ENCODE results near the gene PSKH1. TPM values are rescaled to one million over a fixed set of nuclear protein-coding genes. Genes with fewer than 3 reads are reported as not detected.
"Not testable (repeated sequence)": the region's sequence is repeated elsewhere in the genome, so short reads cannot be mapped to it uniquely, and the experiment has no call there.

Gene PSKH1
- total and polyA plus RNA-seq, 4 experiments from 2014 or later: 19.4 to 25.3 (median 23.7) TPM

GRCh38 chr16:67909056-67909742 lies 16.1 kb downstream of the PSKH1 start:
- POLR2A ChIA-PET (ENCODE audit: partially characterized antibody): interaction anchor here (1.1 kb wide), 1 partner anchor 26 kb away, joined by 3 read pairs; no protein-coding TSS in a partner anchor
- H3K9me3 Mint-ChIP-seq: no peaks in the 10 kb centered on the region
- Histone ChIP-seq H3K36me3 (ENCODE audit: insufficient read depth, low read length) (peaks cover 12% of the 10 kb centered on the region), H3K9me3 (ENCODE audit: control insufficient read depth in 1 of 2, low read length in 2 of 2) (no peaks in the 10 kb centered on the region), H3K27me3 (ENCODE audit: insufficient read depth, low read length) (no peaks in the 10 kb centered on the region), H3K27ac (ENCODE audit: low read depth, low read length) (no peak overlapping the region), H3K4me3 (ENCODE audit: low read length in 2 of 2) (no peak overlapping the region), H3K4me1 (ENCODE audit: insufficient read depth, low read length) (no peaks in the 10 kb centered on the region)
- H3K4me1 Mint-ChIP-seq: peaks cover 3 to 22% (median 13%) of the 10 kb centered on the region in 4 donors
- intact Hi-C loops (cut with micrococcal nuclease): no loop called here
- peaks cover 16 to 20% of the 10 kb centered on the region in 2 donors for H3K36me3 Mint-ChIP-seq
- peak overlapping the region in 1 of 8 donors; percentile 41 for H3K4me3 Mint-ChIP-seq
- CTCF ChIA-PET (ENCODE audit: partially characterized antibody): interaction anchor here (1.2 kb wide), 1 partner anchor 25 kb away, joined by 9 read pairs; no protein-coding TSS in a partner anchor
- DNase-seq: no peak
- no peak overlapping the region for H3K27ac Mint-ChIP-seq
- no peaks in the 10 kb centered on the region for H3K27me3 Mint-ChIP-seq

- no peak overlapping the region for H3K4me3 ChIP-seq (ENCODE audit: low read length in 2 of 2)
- Mint-ChIP-seq H3K36me3 (peaks cover 13 to 25% of the 10 kb centered on the region in 2 donors), H3K9me3 (no peaks in the 10 kb centered on the region), H3K27me3 (no peaks in the 10 kb centered on the region), H3K27ac (peak overlapping the region in 1 of 7 donors; percentile 8), H3K4me1 (peaks cover 3 to 26% (median 12%) of the 10 kb centered on the region in 4 donors), H3K4me3 (no peak overlapping the region)
- H3K27me3 ChIP-seq (ENCODE audit: insufficient read depth, low read length): no peaks in the 10 kb centered on the region
- ChIA-PET CTCF (ENCODE audit: partially characterized antibody) (interaction anchor here (1.0 to 2.0 kb wide), 2 partner anchors 27 to 94 kb away, joined by 3 to 10 read pairs; no protein-coding TSS in a partner anchor), POLR2A (ENCODE audit: partially characterized antibody) (interaction anchor here (0.9 to 1.0 kb wide), 2 partner anchors 25 to 27 kb away, joined by 3 to 5 read pairs; partner anchors contain the start of gene PSMB10)
- H3K36me3 ChIP-seq (ENCODE audit: insufficient read depth, low read length): peaks cover 12% of the 10 kb centered on the region
- no peak for DNase-seq
- H3K9me3 ChIP-seq (ENCODE audit: control insufficient read depth in 1 of 2, low read length in 2 of 2): no peaks in the 10 kb centered on the region
- H3K4me1 ChIP-seq (ENCODE audit: insufficient read depth, low read length): no peaks in the 10 kb centered on the region
- intact Hi-C loops (cut with micrococcal nuclease): no loop called here
- H3K27ac ChIP-seq (ENCODE audit: low read depth, low read length): no peak overlapping the region
These were observed 17.1 kb downstream of the PSKH1 start for GRCh38 chr16:67910158-67910557.

DNA sequence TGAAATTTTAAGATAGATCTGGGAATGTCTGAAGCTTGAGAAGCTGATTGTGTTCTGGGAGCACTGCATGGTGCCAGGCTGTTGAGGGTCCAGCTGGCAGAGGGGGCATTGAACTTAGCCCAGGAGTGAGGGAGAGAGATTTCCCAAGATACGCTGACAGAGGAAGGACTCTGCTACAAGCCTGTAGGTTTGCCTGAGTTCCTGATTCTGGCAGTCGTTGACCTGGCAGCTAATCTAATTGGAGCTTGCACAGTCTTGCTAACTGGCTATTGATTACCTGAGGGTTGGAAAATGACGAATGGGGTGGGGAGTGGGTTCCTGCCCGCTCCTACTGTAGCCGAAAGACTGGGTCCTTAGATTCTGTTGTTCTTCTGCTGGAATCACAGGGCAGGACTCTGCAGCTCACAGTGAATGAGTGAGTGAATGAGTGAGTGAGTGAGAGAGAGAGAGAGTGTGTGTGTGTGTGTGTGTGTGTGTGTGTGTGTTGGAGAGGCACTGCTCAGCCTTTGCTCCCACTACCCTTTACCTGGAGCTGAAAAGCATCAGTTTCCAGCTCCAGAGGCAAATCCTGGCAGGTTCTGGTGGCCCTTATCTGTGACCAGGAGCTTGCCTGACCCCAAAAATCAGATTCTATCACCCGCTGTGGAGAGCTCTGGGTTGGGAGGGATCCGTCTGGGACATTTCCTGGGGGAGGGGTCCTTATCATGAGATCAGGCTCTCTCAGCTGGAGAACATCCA lies 21.9 kb downstream of the PSKH1 start:
- no peaks in the 10 kb centered on the region for H3K27me3 Mint-ChIP-seq
- intact Hi-C loops (cut with micrococcal nuclease): no loop called here
- Histone ChIP-seq H3K27me3 (ENCODE audit: insufficient read depth, low read length) (no peaks in the 10 kb centered on the region), H3K27ac (ENCODE audit: low read depth, low read length) (no peak overlapping the region), H3K9me3 (ENCODE audit: control insufficient read depth in 1 of 2, low read length in 2 of 2) (no peaks in the 10 kb centered on the region), H3K4me3 (ENCODE audit: low read length in 2 of 2) (no peak overlapping the region), H3K36me3 (ENCODE audit: insufficient read depth, low read length) (peaks cover 3% of the 10 kb centered on the region), H3K4me1 (ENCODE audit: insufficient read depth, low read length) (peaks cover 8% of the 10 kb centered on the region)
- peaks cover 8 to 42% (median 25%) of the 10 kb centered on the region in 4 donors for H3K4me1 Mint-ChIP-seq
- no peak overlapping the region for H3K4me3 Mint-ChIP-seq
- H3K9me3 Mint-ChIP-seq: no peaks in the 10 kb centered on the region
- DNase-seq: no peak
- POLR2A ChIA-PET (ENCODE audit: partially characterized antibody): interaction anchor here (0.8 kb wide), 1 partner anchor 11 kb away, joined by 3 read pairs; no protein-coding TSS in a partner anchor
- H3K36me3 Mint-ChIP-seq: peaks cover 4 to 44% of the 10 kb centered on the region in 2 donors
- CTCF ChIA-PET (ENCODE audit: partially characterized antibody): interaction anchor here (1.0 to 2.1 kb wide), 4 partner anchors 14 to 99 kb away, joined by 3 to 6 read pairs (median 3); no protein-coding TSS in a partner anchor
- H3K27ac Mint-ChIP-seq: peak overlapping the region in 2 of 7 donors; percentile 59 to 68

- H3K9me3 ChIP-seq (ENCODE audit: control insufficient read depth in 1 of 2, low read length in 2 of 2); H3K36me3 ChIP-seq (ENCODE audit: insufficient read depth, low read length); H3K27me3 Mint-ChIP-seq; H3K4me1 ChIP-seq (ENCODE audit: insufficient read depth, low read length); H3K27me3 ChIP-seq (ENCODE audit: insufficient read depth, low read length); H3K4me3 ChIP-seq (ENCODE audit: low read length in 2 of 2); H3K27ac ChIP-seq (ENCODE audit: low read depth, low read length); DNase-seq; H3K4me3 Mint-ChIP-seq; H3K9me3 Mint-ChIP-seq; intact Hi-C loops (cut with micrococcal nuclease): not testable (repeated sequence)
- ChIA-PET POLR2A (ENCODE audit: partially characterized antibody) (interaction anchor here (0.8 kb wide), 1 partner anchor 12 kb away, joined by 3 read pairs; no protein-coding TSS in a partner anchor), CTCF (ENCODE audit: partially characterized antibody) (interaction anchor here (1.0 to 1.1 kb wide), 2 partner anchors 18 to 32 kb away, joined by 3 read pairs; no protein-coding TSS in a partner anchor)
- Mint-ChIP-seq H3K36me3 (peaks cover 4 to 44% of the 10 kb centered on the region in 2 donors), H3K27ac (peak overlapping the region in 1 of 7 donors; percentile 48), H3K4me1 (peaks cover 8 to 40% (median 24%) of the 10 kb centered on the region in 4 donors)
These were observed 22.4 kb downstream of the PSKH1 start for GRCh38 chr16:67915496-67915769.

GRCh38 chr16:67915831-67916723 lies 23.0 kb downstream of the PSKH1 start:
- H3K4me3 Mint-ChIP-seq: no peak overlapping the region
- Histone ChIP-seq H3K9me3 (ENCODE audit: control insufficient read depth in 1 of 2, low read length in 2 of 2) (no peaks in the 10 kb centered on the region), H3K4me3 (ENCODE audit: low read length in 2 of 2) (no peak overlapping the region), H3K27ac (ENCODE audit: low read depth, low read length) (no peak overlapping the region), H3K4me1 (ENCODE audit: insufficient read depth, low read length) (peaks cover 8% of the 10 kb centered on the region), H3K27me3 (ENCODE audit: insufficient read depth, low read length) (no peaks in the 10 kb centered on the region), H3K36me3 (ENCODE audit: insufficient read depth, low read length) (peaks cover 3% of the 10 kb centered on the region)
- peak overlapping the region in 6 of 7 donors; percentile 17 to 70 (median 42) for H3K27ac Mint-ChIP-seq
- ChIA-PET POLR2A (ENCODE audit: partially characterized antibody) (interaction anchor here (0.8 kb wide), 1 partner anchor 12 kb away, joined by 3 read pairs; no protein-coding TSS in a partner anchor), CTCF (ENCODE audit: partially characterized antibody) (interaction anchor here (0.6 to 1.1 kb wide), 3 partner anchors 8 to 228 kb away, joined by 3 to 4 read pairs (median 3); no protein-coding TSS in a partner anchor)
- intact Hi-C loops (cut with micrococcal nuclease): no loop called here
- no peaks in the 10 kb centered on the region for H3K9me3 Mint-ChIP-seq
- peaks cover 4 to 42% of the 10 kb centered on the region in 2 donors for H3K36me3 Mint-ChIP-seq
- no peak for DNase-seq
- no peaks in the 10 kb centered on the region for H3K27me3 Mint-ChIP-seq
- peaks cover 8 to 36% (median 24%) of the 10 kb centered on the region in 4 donors for H3K4me1 Mint-ChIP-seq

DNA sequence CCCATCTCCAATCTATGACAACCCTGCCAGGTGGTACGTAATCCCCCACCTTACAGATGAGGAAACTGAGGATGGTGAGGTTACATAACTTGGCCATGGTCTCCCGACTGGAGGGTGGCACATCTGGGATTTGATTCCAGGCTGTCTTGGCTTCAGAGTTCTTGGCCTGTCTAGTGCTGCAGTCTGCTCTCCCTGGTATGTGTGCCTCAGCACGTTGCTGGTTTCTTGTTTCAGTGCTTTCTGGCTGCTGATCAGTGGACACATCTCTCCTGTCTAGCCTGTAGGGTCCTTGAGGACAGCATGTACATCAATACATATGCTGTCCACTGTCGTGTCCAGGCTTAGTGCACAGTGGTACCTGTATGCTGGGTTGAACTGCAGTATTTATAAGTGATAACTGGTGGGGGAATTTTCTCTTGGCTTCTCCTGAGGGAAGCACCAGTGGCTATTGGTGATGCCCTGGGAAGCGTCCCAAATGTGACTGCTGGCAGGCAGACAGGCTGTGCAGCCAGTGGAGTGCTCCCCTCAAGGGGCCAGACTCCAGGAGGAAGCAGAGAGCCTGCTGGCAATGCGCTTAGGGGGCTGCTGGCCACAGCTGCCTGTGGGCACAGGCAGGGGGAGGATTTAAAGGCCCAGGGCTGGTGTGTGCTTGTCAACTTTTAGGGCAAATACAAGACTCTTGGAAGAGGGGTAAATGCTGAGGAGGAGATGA lies 24.2 kb downstream of the PSKH1 start:
- Mint-ChIP-seq H3K4me3 (no peak overlapping the region), H3K36me3 (peaks cover 4 to 46% of the 10 kb centered on the region in 2 donors), H3K27ac (peak overlapping the region in 4 of 7 donors; percentile 32 to 70 (median 66)), H3K27me3 (no peaks in the 10 kb centered on the region), H3K4me1 (peaks cover 8 to 38% (median 24%) of the 10 kb centered on the region in 4 donors), H3K9me3 (no peaks in the 10 kb centered on the region)
- CTCF ChIA-PET (ENCODE audit: partially characterized antibody): interaction anchor here (0.7 to 1.6 kb wide), 2 partner anchors 10 to 14 kb away, joined by 3 read pairs; partner anchors contain the start of gene CTRL
- H3K36me3 ChIP-seq (ENCODE audit: insufficient read depth, low read length): peaks cover 3% of the 10 kb centered on the region
- DNase-seq: no peak
- POLR2A ChIA-PET (ENCODE audit: partially characterized antibody): interaction anchor here (0.9 kb wide), 1 partner anchor 10 kb away, joined by 4 read pairs; no protein-coding TSS in a partner anchor
- H3K27me3 ChIP-seq (ENCODE audit: insufficient read depth, low read length): no peaks in the 10 kb centered on the region
- no peak overlapping the region for H3K4me3 ChIP-seq (ENCODE audit: low read length in 2 of 2)
- no peak overlapping the region for H3K27ac ChIP-seq (ENCODE audit: low read depth, low read length)
- H3K4me1 ChIP-seq (ENCODE audit: insufficient read depth, low read length): peaks cover 8% of the 10 kb centered on the region
- intact Hi-C loops (cut with micrococcal nuclease): no loop called here
- H3K9me3 ChIP-seq (ENCODE audit: control insufficient read depth in 1 of 2, low read length in 2 of 2): no peaks in the 10 kb centered on the region

Data from CD4-positive, alpha-beta memory T cell (primary cell).